Lung (tissue), 12 donors: ENCODE results near the gene GAN. TPM values are rescaled to one million over a fixed set of nuclear protein-coding genes. Genes with fewer than 3 reads are reported as not detected.

Experiments
- ATAC-seq: fragments of 200-7000 bp; cut with Tn5 transposase; one replicate; pipeline ENCODE4 v1.9.1; 2020; ENCODE audit warnings: moderate number of reproducible peaks; ENCODE audit not compliant: insufficient read depth, low FRiP score
- DNase-seq, 3 donors: peaks; one replicate each; pipeline ENCODE4 v3.0.0-alpha.2; 2013 to 2017
- H3K27ac ChIP-seq, 2 donors: one replicate each; pipeline ENCODE4 v1.5.1; 2013; ENCODE audit warnings: mild to moderate bottlenecking in 2 of 2, moderate library complexity in 2 of 2, control low read depth in 1 of 2, inconsistent platforms in 1 of 2, low read depth in 1 of 2, low read length in 1 of 2
- H3K27me3 ChIP-seq, 3 donors: one replicate each; pipeline ENCODE4 v1.5.1; 2013; ENCODE audit warnings: low read length in 2 of 3; ENCODE audit not compliant: control insufficient read depth in 3 of 3, insufficient read depth in 3 of 3
- H3K36me3 ChIP-seq, 4 donors: one replicate each; pipeline ENCODE4 v1.5.1; 2013; ENCODE audit warnings: low read length in 4 of 4, mild to moderate bottlenecking in 1 of 4, moderate library complexity in 1 of 4; ENCODE audit not compliant: control insufficient read depth in 4 of 4, insufficient read depth in 4 of 4
- H3K4me1 ChIP-seq, 5 donors: one replicate each; pipeline ENCODE4 v1.5.1; 2013; ENCODE audit warnings: low read length in 5 of 5, mild to moderate bottlenecking in 2 of 5, moderate library complexity in 1 of 5; ENCODE audit not compliant: control insufficient read depth in 5 of 5, insufficient read depth in 5 of 5
- H3K4me3 ChIP-seq: one replicate; pipeline ENCODE4 v1.5.1; 2013; ENCODE audit warnings: mild to moderate bottlenecking, control low read depth, moderate library complexity
- H3K9ac ChIP-seq, 2 donors: one replicate each; pipeline ENCODE4 v1.5.1; 2013; ENCODE audit warnings: low read length in 2 of 2, control low read depth in 1 of 2; ENCODE audit not compliant: insufficient read depth in 1 of 2
- H3K9me3 ChIP-seq, 4 donors: one replicate each; pipeline ENCODE4 v1.5.1; 2013; ENCODE audit warnings: low read length in 3 of 4, mild to moderate bottlenecking in 1 of 4, moderate library complexity in 1 of 4; ENCODE audit not compliant: control insufficient read depth in 4 of 4, insufficient read depth in 3 of 4
- WGBS, 2 donors: extraction: QIAGEN DNeasy Blood & Tissue Kit; methylation state at CpG; one replicate each; pipeline ENCODE4 v1.1.7; 2013; 5-methylcytosine and 5-hydroxymethylcytosine counted together
- polyA plus RNA-seq, 2 donors: library from polyadenylated mRNA; stranded (reverse); fragments of 200-250 nt; gene quantifications; one replicate each; pipeline ENCODE4 v1.2.1, GENCODE V29; 2013
- total RNA-seq, 2 donors: library from RNA; depleted of rRNA in 1 of 2; stranded (reverse); fragments of >200 nt in 1 of 2; gene quantifications; one replicate each; pipeline ENCODE4 v1.2.1, GENCODE V29; 2014 to 2021
- TF ChIP-seq, protein P1 (sequence below): IDR thresholded peaks from 2 replicates; pipeline ENCODE4 v1.5.1; 2012; ENCODE audit warnings: mild to moderate bottlenecking; ENCODE audit errors: control extremely low read depth, extremely low read depth
- donor health status: control.
- donor health status: control.
- donor health status: Bipolar disorder and iron deficiency.
- donor health status: healthy.
- donor health status: DM: yes; HTN: yes; CAD: no.

Gene GAN
- total and polyA plus RNA-seq, 4 donors = 0.76 to 9.0 (median 4.4) TPM

DNA sequence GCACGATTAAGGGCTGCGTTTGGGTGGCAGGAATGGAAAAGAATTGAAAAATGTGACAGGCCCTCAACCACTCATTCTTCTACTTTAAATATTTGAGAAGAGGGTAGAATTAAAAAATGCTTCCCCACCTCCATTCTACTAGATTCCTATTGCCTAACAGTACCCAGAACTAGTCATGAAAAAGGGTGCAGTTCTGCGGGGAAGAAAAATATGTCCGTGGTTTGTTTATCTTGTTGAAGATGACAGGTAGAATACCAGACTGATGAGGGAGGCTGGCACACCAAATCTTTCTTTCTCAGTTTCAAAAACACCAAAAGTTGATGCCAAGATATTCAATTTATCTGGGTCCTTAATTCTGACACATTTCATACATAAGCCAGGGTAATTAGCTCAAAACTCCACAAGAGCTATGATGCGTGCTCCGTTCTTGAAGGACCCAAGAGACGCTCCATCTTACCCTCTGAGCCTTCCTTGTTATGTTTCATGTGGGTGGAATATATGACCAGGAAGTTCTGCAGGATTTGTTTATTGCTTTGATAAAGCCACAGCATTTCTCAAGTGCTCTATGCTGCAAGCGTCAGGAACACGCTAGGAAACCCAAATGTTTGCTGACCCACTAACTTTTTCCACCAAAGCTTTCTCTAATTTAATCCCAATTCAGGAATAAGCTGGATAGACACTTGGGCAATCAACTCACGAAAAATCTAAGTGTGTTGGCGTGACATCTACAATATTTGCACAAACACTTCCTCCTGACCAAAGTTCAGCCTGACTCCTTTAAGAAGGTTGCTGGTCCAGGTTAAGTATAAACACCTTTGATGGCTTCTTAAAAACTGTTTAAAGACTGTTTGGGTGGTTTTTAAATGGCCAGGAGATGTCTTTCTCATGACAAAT is 20.6 kb upstream of the GAN start:
- H3K36me3 ChIP-seq = no peaks in the 10 kb centered on the region
- ATAC-seq = no peak
- no peaks in the 10 kb centered on the region for H3K9me3 ChIP-seq
- WGBS, 2 donors = 39 to 52% methylated on average over 11 of the region's 11 CpGs
- TF ChIP-seq, protein P1, sequence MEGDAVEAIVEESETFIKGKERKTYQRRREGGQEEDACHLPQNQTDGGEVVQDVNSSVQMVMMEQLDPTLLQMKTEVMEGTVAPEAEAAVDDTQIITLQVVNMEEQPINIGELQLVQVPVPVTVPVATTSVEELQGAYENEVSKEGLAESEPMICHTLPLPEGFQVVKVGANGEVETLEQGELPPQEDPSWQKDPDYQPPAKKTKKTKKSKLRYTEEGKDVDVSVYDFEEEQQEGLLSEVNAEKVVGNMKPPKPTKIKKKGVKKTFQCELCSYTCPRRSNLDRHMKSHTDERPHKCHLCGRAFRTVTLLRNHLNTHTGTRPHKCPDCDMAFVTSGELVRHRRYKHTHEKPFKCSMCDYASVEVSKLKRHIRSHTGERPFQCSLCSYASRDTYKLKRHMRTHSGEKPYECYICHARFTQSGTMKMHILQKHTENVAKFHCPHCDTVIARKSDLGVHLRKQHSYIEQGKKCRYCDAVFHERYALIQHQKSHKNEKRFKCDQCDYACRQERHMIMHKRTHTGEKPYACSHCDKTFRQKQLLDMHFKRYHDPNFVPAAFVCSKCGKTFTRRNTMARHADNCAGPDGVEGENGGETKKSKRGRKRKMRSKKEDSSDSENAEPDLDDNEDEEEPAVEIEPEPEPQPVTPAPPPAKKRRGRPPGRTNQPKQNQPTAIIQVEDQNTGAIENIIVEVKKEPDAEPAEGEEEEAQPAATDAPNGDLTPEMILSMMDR = no peak
- H3K27me3 ChIP-seq = no peaks in the 10 kb centered on the region
- no peaks in the 10 kb centered on the region for H3K4me1 ChIP-seq
- no peak overlapping the region for H3K4me3 ChIP-seq
- no peak for DNase-seq
- H3K27ac ChIP-seq = no peak overlapping the region
- no peak overlapping the region for H3K9ac ChIP-seq

DNA sequence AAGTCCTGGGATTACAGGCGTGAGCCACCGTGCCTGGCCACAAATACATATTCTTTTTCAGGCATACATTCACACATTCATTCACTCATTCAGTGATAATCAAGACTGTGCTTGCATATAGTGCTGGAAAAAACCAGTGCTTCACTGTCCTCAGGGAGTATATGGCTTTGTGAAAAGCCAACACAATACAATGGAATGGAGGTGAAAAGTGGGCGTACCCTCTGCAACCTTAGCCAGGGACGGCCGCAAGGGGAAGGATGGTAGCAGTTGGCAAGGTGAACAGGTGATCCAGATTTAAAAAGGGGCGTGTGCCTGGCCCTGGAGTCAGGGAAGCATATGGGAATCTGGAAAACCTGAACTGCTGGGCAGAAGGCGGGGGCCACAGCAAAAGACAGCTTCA is 18.1 kb upstream of the GAN start:
- no peak overlapping the region for H3K27ac ChIP-seq
- no peaks in the 10 kb centered on the region for H3K36me3 ChIP-seq
- TF ChIP-seq, protein P1 = no peak
- no peaks in the 10 kb centered on the region for H3K4me1 ChIP-seq
- 89 to 96% methylated on average over 7 of the region's 7 CpGs for WGBS, 2 donors
- H3K9me3 ChIP-seq = no peaks in the 10 kb centered on the region
- no peaks in the 10 kb centered on the region for H3K27me3 ChIP-seq
- no peak overlapping the region for H3K4me3 ChIP-seq
- no peak overlapping the region for H3K9ac ChIP-seq
- ATAC-seq (no peak), DNase-seq (no peak)

DNA sequence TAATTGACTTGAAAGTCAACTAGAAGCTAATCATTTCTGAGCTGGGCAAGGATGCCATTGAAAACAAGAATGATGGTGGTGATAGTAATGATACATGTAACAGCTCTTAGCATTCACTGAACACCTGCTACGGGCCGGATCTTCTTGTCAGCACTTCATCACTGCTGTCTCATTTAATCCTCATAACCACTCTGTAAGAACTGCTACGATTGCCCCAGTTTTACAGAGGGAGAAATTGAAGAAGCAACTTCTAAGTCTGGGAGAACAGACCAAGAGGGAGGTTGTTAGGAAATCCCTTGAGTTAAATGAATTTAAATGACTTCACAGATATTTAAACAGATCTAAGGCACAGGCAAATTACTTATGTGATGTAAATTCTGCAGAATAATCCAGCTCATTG is 7.0 kb upstream of the GAN start:
- Histone ChIP-seq H3K9me3 (no peaks in the 10 kb centered on the region), H3K4me1 (peaks cover 0 to 5% (median 0%) of the 10 kb centered on the region in 5 donors), H3K4me3 (no peak overlapping the region), H3K27me3 (no peaks in the 10 kb centered on the region), H3K27ac (no peak overlapping the region), H3K9ac (no peak overlapping the region), H3K36me3 (peaks cover 0 to 2% (median 0%) of the 10 kb centered on the region in 4 donors)
- no peak for ATAC-seq
- peak in 1 of 3 donors; percentile 69 for DNase-seq
- TF ChIP-seq, protein P1 = no peak
- WGBS, 2 donors = 86 to 91% methylated on average over 3 of the region's 3 CpGs
